GM12872 (cell line): ENCODE measurements around the gene MMP26.

Experiments used
- CTCF ChIP-seq: IDR thresholded peaks from 3 replicates; pipeline ENCODE4 v1.5.1; 2011; ENCODE audit warnings: low read depth, mild to moderate bottlenecking, low read length, moderate library complexity; ENCODE audit not compliant: insufficient read depth

Gene MMP26

GRCh38 chr11:4697585-4697984 is 7.0 kb upstream of the MMP26 start, which contains the start of gene OR51E2:
Gene OR51E2 (minus strand): TSS chr11:4697853. CDS start chr11:4682711, 15,142 bp downstream.
- TF ChIP-seq CTCF: no peak

GRCh38 chr11:4699697-4700435 is 4.7 kb upstream of the MMP26 start:
- TF ChIP-seq CTCF: no peak

GRCh38 chr11:4700436-4700820 is 4.2 kb upstream of the MMP26 start:
- TF ChIP-seq CTCF: no peak

GRCh38 chr11:4704790-4705334 is 278 bp downstream of the MMP26 start:
- no peak for TF ChIP-seq CTCF

- no peak for TF ChIP-seq CTCF
Measured at GRCh38 chr11:4713241-4713640, 8.7 kb downstream of the MMP26 start.

GRCh38 chr11:4714300-4714699 is 9.7 kb downstream of the MMP26 start:
- TF ChIP-seq CTCF: no peak

- TF ChIP-seq CTCF: no peak
Measured at GRCh38 chr11:4727171-4727570, 22.6 kb downstream of the MMP26 start.
